ENCODE results near the gene PCNX1.
"Not testable (repeated sequence)": the region's sequence is repeated elsewhere in the genome, so short reads cannot be mapped to it uniquely, and the experiment has no call there.

Gene PCNX1

GRCh38 chr14:71142375-71143038 lies 235.2 kb downstream of the PCNX1 start:
- Histone ChIP-seq H3K9ac (ENCODE audit: low read depth, low read length, poor library complexity, severe bottlenecking) (peak overlapping the region; percentile 62), H3K4me1 (ENCODE audit: insufficient read depth, low read length, poor library complexity, severe bottlenecking) (peaks cover 38% of the 10 kb centered on the region), H3K9me3 (ENCODE audit: insufficient read depth, low read depth, low read length) (no peaks in the 10 kb centered on the region), H3K36me3 (ENCODE audit: insufficient read depth, low read length) (no peaks in the 10 kb centered on the region), H2AFZ (ENCODE audit: low read length) (no peak overlapping the region), H3K27me3 (ENCODE audit: insufficient read depth, low read length, poor library complexity, severe bottlenecking) (no peaks in the 10 kb centered on the region), H3K4me2 (ENCODE audit: low read depth, low read length, poor library complexity, severe bottlenecking) (peak overlapping the region; percentile 81), H3K4me3 (ENCODE audit: low read length, poor library complexity, severe bottlenecking) (peak overlapping the region; percentile 61), H3K9me2 (replicated peaks; ENCODE audit: low read depth, low read length) (no peaks in the 10 kb centered on the region), H3K79me2 (ENCODE audit: insufficient read depth, low read length) (peaks cover 30% of the 10 kb centered on the region; the same call in 1 of the 2 replicates), H3F3A (ENCODE audit: low read depth) (peaks cover 10% of the 10 kb centered on the region; the same call in 1 of the 2 replicates), H4K20me1 (ENCODE audit: insufficient read depth, low read length, poor library complexity, severe bottlenecking) (no peaks in the 10 kb centered on the region)
- TF ChIP-seq CTCF (conservative IDR thresholded peaks at IDR 0.05; ENCODE audit: low read length) (no peak), EZH2phosphoT487 (IDR thresholded peaks at IDR 0.05; ENCODE audit: borderline replicate concordance) (no peak)

DNA sequence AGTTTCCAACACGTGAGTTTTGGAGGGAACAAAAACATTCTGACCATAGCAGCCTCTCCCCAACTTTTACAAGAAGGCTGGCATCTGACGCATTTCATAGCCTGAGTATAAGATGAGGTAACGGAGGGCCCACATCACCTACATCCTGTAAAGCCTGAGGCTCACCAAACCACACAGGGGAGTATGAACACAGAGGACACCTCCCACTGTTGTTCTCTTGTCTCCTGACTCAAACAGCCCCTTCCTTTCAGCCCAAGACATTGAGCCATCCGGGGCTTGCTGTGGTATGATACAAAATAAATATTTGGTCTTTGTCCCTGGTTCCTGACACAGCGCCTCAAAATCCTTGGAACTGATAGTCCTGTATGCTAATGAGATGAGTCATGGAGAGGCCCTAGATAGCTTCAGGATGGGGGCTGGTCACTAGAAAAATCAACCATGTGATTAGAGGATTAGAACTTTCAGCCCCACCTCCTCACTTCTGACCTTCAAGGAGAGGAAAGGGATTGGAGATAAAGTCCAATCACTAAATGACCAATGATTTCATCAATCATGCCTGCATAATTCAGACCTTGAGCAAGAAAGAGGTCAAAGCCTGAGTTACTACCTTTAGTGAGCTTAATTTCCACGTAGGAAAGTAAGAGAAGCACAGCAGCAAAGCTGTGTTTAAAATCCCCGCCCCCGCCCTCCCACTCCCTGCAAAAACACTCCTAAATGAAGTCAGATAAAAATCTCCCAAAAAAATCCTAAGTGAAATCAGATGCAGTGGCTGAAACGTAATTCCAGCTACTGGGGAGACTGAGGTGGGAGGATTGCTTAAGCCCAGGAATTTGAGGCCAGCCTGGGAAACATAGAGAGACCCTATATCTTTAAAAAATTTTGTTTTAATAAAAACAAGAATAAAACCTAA lies 236.4 kb downstream of the PCNX1 start:
- H3K9me2 ChIP-seq (replicated peaks; ENCODE audit: low read depth, low read length): no peaks in the 10 kb centered on the region
- H3K36me3 ChIP-seq (ENCODE audit: insufficient read depth, low read length): no peaks in the 10 kb centered on the region
- H2AFZ ChIP-seq (ENCODE audit: low read length): no peak overlapping the region
- no peaks in the 10 kb centered on the region for H3K27me3 ChIP-seq (ENCODE audit: insufficient read depth, low read length, poor library complexity, severe bottlenecking)
- no peaks in the 10 kb centered on the region for H3K9me3 ChIP-seq (ENCODE audit: insufficient read depth, low read depth, low read length)
- H3K4me1 ChIP-seq (ENCODE audit: insufficient read depth, low read length, poor library complexity, severe bottlenecking): peaks cover 45% of the 10 kb centered on the region
- no peaks in the 10 kb centered on the region for H4K20me1 ChIP-seq (ENCODE audit: insufficient read depth, low read length, poor library complexity, severe bottlenecking)
- peak overlapping the region; percentile 81 for H3K4me2 ChIP-seq (ENCODE audit: low read depth, low read length, poor library complexity, severe bottlenecking)
- TF ChIP-seq EZH2phosphoT487 (IDR thresholded peaks at IDR 0.05; ENCODE audit: borderline replicate concordance) (no peak), CTCF (conservative IDR thresholded peaks at IDR 0.05; ENCODE audit: low read length) (no peak)
- peaks cover 37% of the 10 kb centered on the region for H3K79me2 ChIP-seq (ENCODE audit: insufficient read depth, low read length)
- H3F3A ChIP-seq (ENCODE audit: low read depth): peaks cover 10% of the 10 kb centered on the region; the same call in 1 of the 2 replicates
- H3K9ac ChIP-seq (ENCODE audit: low read depth, low read length, poor library complexity, severe bottlenecking): peak overlapping the region; percentile 59
- peak overlapping the region; percentile 56 for H3K4me3 ChIP-seq (ENCODE audit: low read length, poor library complexity, severe bottlenecking)

GRCh38 chr14:71147335-71147734 lies 240.1 kb downstream of the PCNX1 start:
- Histone ChIP-seq H3K79me2 (ENCODE audit: insufficient read depth, low read length) (peaks cover 45% of the 10 kb centered on the region), H3K4me1 (ENCODE audit: insufficient read depth, low read length, poor library complexity, severe bottlenecking) (peaks cover 44% of the 10 kb centered on the region), H3K9me3 (ENCODE audit: insufficient read depth, low read depth, low read length) (peaks cover 20% of the 10 kb centered on the region)
- not testable (repeated sequence) for H4K20me1 ChIP-seq (ENCODE audit: insufficient read depth, low read length, poor library complexity, severe bottlenecking); H3K27me3 ChIP-seq (ENCODE audit: insufficient read depth, low read length, poor library complexity, severe bottlenecking); H3F3A ChIP-seq (ENCODE audit: low read depth); H3K9me2 ChIP-seq (replicated peaks; ENCODE audit: low read depth, low read length); H3K9ac ChIP-seq (ENCODE audit: low read depth, low read length, poor library complexity, severe bottlenecking); H2AFZ ChIP-seq (ENCODE audit: low read length); H3K4me3 ChIP-seq (ENCODE audit: low read length, poor library complexity, severe bottlenecking); H3K4me2 ChIP-seq (ENCODE audit: low read depth, low read length, poor library complexity, severe bottlenecking); H3K36me3 ChIP-seq (ENCODE audit: insufficient read depth, low read length)

Measured in Loucy (cell line).